Heart left ventricle (tissue), 16 donors: ENCODE results near the gene ZNF536. TPM values are rescaled to one million over a fixed set of nuclear protein-coding genes. Genes with fewer than 3 reads are reported as not detected.
A peak's percentile ranks its signal among the peaks of the same experiment; 100 is the strongest.

ENCODE experiments used
- ATAC-seq, 4 donors: fragments of 200-7000 bp; cut with Tn5 transposase; one replicate each; pipeline ENCODE4 v1.9.1; 2020 to 2022; ENCODE audit warnings: moderate library complexity in 4 of 4, mild to moderate bottlenecking in 3 of 4, moderate number of reproducible peaks in 1 of 4
- DNase-seq, 5 donors: peaks; one replicate each; pipeline ENCODE4 v3.0.0-alpha.2; 2020
- H3K27ac ChIP-seq, 12 donors: fragments of 200-600 bp; sonication (generic) in 4 of 12; one replicate each; pipeline versions ENCODE4 v1.5.0 to v1.8.0; 2016 to 2022; ENCODE audit warnings: mild to moderate bottlenecking in 2 of 12
- H3K27me3 ChIP-seq, 9 donors: fragments of 200-600 bp; sonication (generic) in 2 of 9; one replicate each; pipeline versions ENCODE4 v1.5.1 to v1.8.0; 2016 to 2022; ENCODE audit warnings: mild to moderate bottlenecking in 3 of 9
- H3K36me3 ChIP-seq, 9 donors: fragments of 200-600 bp; sonication (generic) in 2 of 9; one replicate each; pipeline versions ENCODE4 v1.5.0 to v1.8.0; 2018 to 2022; ENCODE audit warnings: mild to moderate bottlenecking in 2 of 9
- H3K4me1 ChIP-seq, 12 donors: fragments of 200-600 bp; sonication (generic) in 4 of 12; one replicate each; pipeline versions ENCODE4 v1.5.0 to v1.8.0; 2016 to 2022; ENCODE audit warnings: mild to moderate bottlenecking in 3 of 12
- H3K4me3 ChIP-seq, 12 donors: fragments of 200-600 bp; sonication (generic) in 4 of 12; one replicate each; pipeline versions ENCODE4 v1.5.0 to v1.8.0; 2017 to 2022; ENCODE audit warnings: mild to moderate bottlenecking in 9 of 12, moderate library complexity in 4 of 12
- H3K9me3 ChIP-seq, 12 donors: fragments of 200-600 bp; sonication (generic) in 4 of 12; one replicate each; pipeline versions ENCODE4 v1.5.0 to v1.8.0; 2016 to 2022; ENCODE audit warnings: mild to moderate bottlenecking in 1 of 12
- POLR2A ChIP-seq, 2 donors: fragments of 450-650 bp; IDR thresholded peaks; one replicate each; pipeline ENCODE4 v1.6.1; 2017; ENCODE audit warnings: antibody characterized with exemption in 2 of 2, mild to moderate bottlenecking in 2 of 2, moderate library complexity in 2 of 2
- WGBS, 4 donors: extraction: QIAGEN DNeasy Blood & Tissue Kit in 2 of 4; methylation state at CpG; one replicate each; pipeline versions ENCODE4 v1.1.5 to v1.1.7; 2013 to 2018; 5-methylcytosine and 5-hydroxymethylcytosine counted together
- intact Hi-C, 10 donors: fragments of 100-400 bp; cut with DNase I; formaldehyde crosslinking; loops; one replicate each; pipeline versions ENCODE4 v1.11.1 to v1.14.2; 2022
- polyA plus RNA-seq, 2 donors: library from polyadenylated mRNA; stranded (reverse); fragments of 200-250 nt; gene quantifications; one replicate each; pipeline ENCODE4 v1.2.3, GENCODE V29; 2013
- total RNA-seq, 9 donors: library from RNA; depleted of rRNA in 2 of 9; stranded (reverse); fragments of >200 nt in 2 of 9; fragmentation: NEBNext Ultra II Directional in 3 of 9; extraction: Animal tissue kit (Norgen Biotek cat#: 25700) in 3 of 9; gene quantifications; one replicate each; pipeline versions ENCODE4 v1.1.0 to v1.2.4, GENCODE V29; 2016 to 2023
- TF ChIP-seq, protein P1 (sequence below), 12 donors: fragments of 200-600 bp; sonication (generic) in 4 of 12; IDR thresholded peaks; one replicate each; pipeline versions ENCODE4 v1.5.0 to v1.8.0; 2018 to 2022; ENCODE audit warnings: antibody characterized with exemption in 12 of 12, mild to moderate bottlenecking in 5 of 12
- donor health status: ischemic (EF 13 %, LVEDD 7.1; RV severe dilation, severe dysfunction).
- donor health status: healthy with polysubstance abuse.
- donor health status: DM: no; HTN: yes; CAD: no.
- donor health status: DM: no; HTN: no; CAD: no.
- donor health status: ischemic (EF 25% LVEDD 6.9; RV normal size, moderate dysfunction).
- donor health status: ischemic (EF 25% LVEDD 5.7; RV mildly dilated, moderate dysfunction).
- donor health status: healthy.
- donor health status: DM: yes; HTN: yes; CAD: no.
- donor health status: ischemic (EF 35%, LVEDD 5.7; RV mildly dilated, moderate dysfunction).
- donor health status: nonischemic (EF 11% LVEDD 7.7; RV severe dilation, severe dysfunction).
- donor health status: DM: yes; HTN: yes; CAD: no.
- donor health status: PGD.
- donor health status: ischemic (EF 29% LVEDD 5.4; RV normal size, mild dysfunction).
- donor health status: nonischemic (EF 23%, LVEDD 6.1; RV moderate dilation, normal function).

Gene ZNF536
- total and polyA plus RNA-seq, 11 donors, result 0.17 to 10.1 (median 2.0) TPM

DNA sequence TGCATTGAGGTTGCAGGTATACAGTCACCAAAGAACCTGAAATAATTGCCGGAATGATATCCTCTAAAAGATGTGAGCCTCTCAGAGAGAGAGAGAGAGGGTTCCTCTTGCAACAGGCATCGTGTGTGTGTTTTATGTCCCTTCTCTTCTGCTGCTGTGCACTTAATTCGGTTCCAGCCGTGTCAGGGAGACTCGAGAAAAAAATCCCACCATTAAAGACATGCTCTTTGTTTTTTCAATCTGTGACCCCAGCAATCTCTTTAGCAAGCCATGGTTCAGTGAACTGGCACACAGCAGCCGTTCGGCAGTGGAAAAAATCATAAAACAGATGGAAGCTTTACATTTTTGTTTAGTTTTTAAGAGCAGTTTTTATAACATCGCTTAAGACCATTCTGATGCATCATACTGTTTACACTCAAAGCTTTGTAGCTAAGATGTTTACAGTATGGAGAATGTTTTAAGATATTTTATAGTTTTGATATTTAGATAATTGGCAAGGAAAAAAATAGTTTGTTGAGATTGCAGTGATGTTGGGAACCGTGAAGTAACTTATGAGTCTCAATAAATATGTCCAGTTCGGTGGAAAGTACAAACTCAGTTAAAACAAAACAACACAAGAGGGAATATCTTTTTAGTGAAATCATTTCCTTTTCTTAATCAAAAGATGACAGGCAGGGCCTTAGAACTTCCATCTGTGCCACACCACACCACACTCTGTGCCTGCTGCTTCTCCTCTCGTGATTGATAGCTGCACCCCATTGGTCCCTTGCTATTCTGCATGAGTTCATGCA lies 31.2 kb upstream of the ZNF536 start:
- Histone ChIP-seq H3K36me3 (no peaks in the 10 kb centered on the region), H3K9me3 (no peaks in the 10 kb centered on the region), H3K27me3 (no peaks in the 10 kb centered on the region), H3K4me1 (no peaks in the 10 kb centered on the region), H3K27ac (no peak overlapping the region), H3K4me3 (no peak overlapping the region)
- TF ChIP-seq, protein P1, sequence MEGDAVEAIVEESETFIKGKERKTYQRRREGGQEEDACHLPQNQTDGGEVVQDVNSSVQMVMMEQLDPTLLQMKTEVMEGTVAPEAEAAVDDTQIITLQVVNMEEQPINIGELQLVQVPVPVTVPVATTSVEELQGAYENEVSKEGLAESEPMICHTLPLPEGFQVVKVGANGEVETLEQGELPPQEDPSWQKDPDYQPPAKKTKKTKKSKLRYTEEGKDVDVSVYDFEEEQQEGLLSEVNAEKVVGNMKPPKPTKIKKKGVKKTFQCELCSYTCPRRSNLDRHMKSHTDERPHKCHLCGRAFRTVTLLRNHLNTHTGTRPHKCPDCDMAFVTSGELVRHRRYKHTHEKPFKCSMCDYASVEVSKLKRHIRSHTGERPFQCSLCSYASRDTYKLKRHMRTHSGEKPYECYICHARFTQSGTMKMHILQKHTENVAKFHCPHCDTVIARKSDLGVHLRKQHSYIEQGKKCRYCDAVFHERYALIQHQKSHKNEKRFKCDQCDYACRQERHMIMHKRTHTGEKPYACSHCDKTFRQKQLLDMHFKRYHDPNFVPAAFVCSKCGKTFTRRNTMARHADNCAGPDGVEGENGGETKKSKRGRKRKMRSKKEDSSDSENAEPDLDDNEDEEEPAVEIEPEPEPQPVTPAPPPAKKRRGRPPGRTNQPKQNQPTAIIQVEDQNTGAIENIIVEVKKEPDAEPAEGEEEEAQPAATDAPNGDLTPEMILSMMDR (IDR thresholded peaks at IDR 0.05), result no peak
- no peak for TF ChIP-seq POLR2A (IDR thresholded peaks at IDR 0.05)
- intact Hi-C loops, result no loop called here
- 43 to 58% (median 53%) methylated on average over 11 of the region's 11 CpGs for WGBS, 4 donors
- DNase-seq, result no peak
- ATAC-seq, result no peak

DNA sequence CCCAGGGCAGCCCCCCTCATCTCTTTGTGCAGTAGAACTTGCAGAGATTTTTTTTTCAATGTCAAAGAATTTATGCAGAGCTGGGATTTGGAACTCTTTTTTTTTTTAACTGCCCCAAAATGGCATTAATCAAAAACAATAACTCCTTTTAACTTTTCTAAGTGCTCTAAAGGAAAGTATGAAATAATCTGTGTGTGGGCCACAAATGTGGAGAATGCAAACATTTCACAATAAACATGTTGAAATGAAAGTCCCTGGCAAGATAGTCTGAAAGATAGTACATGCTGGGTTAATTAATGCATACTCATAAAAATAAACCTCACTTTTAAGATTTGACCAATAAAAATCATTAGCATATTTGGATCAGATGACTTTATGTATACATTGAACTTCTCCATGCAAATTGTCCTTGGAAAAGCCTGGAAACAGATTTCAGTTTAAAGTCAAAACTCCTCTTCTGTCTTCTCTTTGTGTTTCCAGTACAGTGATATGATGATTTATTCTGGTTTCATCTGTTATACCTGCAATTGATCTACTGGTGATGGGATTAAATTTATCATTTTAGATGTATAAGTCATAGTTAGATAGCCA lies 30.5 kb upstream of the ZNF536 start:
- H3K27ac ChIP-seq, result no peak overlapping the region
- intact Hi-C loops, result no loop called here
- TF ChIP-seq, protein P1 (IDR thresholded peaks at IDR 0.05), result no peak
- TF ChIP-seq POLR2A (IDR thresholded peaks at IDR 0.05), result no peak

DNA sequence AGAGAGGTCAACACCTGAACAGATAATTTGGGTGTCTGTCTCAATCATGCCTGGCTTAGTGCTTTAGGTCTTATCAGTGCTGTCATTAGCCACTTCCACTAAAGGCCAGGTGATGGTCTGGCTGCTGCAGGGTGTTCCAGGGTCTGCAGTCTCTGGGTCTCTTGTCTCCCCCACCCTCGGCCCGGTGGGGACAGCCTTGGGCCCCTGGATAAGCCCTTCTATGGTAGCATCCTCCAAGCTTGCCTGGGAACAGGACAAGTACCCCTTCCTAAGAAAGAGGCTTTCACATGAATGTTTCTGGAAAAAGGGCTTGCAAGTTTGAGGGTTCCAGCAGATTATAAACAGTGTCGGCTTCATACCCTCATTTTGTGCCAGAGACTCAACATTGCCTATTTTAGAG lies 29.3 kb upstream of the ZNF536 start:
- TF ChIP-seq POLR2A (IDR thresholded peaks at IDR 0.05), result no peak
- TF ChIP-seq, protein P1 (IDR thresholded peaks at IDR 0.05), result no peak
- H3K36me3 ChIP-seq, result no peaks in the 10 kb centered on the region
- intact Hi-C loops, result no loop called here
- 56 to 68% (median 63%) methylated on average over 3 of the region's 3 CpGs for WGBS, 4 donors
- ATAC-seq (no peak), DNase-seq (no peak)
- no peaks in the 10 kb centered on the region for H3K4me1 ChIP-seq
- no peaks in the 10 kb centered on the region for H3K27me3 ChIP-seq
- no peaks in the 10 kb centered on the region for H3K9me3 ChIP-seq
- H3K4me3 ChIP-seq, result no peak overlapping the region
- H3K27ac ChIP-seq, result no peak overlapping the region

More for the DNA sequence above, 30.5 kb upstream of the ZNF536 start:
- no peaks in the 10 kb centered on the region for H3K9me3 ChIP-seq
- no peaks in the 10 kb centered on the region for H3K27me3 ChIP-seq
- H3K36me3 ChIP-seq, result no peaks in the 10 kb centered on the region
- ATAC-seq, result no peak
- no peak overlapping the region for H3K4me3 ChIP-seq
- no peaks in the 10 kb centered on the region for H3K4me1 ChIP-seq
- DNase-seq, result no peak

DNA sequence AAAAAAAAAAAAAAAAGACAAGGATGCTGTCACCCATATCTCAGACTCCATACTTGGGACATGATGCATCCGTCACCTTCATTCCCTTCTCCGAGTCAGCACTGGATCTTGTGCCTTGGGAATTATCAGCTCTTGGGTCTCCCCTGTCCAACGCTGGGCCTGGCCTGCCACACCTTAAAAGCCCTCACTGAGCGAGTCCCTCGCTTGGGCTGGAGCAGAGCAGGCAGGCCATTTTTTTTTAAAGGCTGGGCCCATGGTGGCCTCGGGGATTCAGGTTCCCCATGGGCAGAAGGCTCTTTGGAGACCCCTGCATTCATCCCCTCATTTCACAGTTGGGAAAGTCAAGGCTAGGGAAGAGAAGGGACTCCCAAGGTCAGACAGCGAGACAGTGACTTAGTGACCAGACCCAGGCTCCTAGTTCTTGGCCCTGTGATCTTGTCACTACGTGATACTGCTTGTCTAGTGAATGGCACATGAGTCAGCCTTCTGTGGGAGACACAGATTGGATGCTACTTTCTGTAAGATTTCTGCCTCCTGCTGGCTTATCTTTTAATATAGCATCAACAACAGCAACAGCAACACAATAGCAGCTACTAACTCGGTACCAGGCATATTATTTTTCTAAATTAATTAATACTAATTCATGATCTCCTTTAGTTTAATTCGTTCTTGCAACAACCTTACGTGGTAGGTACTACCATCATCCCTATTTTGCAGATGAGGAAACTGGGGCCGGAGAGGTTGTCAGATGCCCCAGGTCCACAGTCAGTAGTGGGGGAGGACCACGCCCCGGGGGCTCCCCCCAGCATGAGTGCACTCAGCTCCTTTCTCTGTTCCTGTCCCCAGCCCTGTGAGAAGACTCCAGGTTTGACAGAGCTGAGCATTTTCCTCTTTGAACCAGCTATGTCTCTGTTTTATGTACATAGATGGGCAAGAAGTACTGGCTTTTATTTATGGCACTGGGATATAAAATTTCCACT lies 27.4 kb upstream of the ZNF536 start:
- H3K4me3 ChIP-seq, result no peak overlapping the region
- H3K9me3 ChIP-seq, result no peaks in the 10 kb centered on the region
- no peaks in the 10 kb centered on the region for H3K36me3 ChIP-seq
- ATAC-seq (peak in 1 of 4 donors; percentile 43), DNase-seq (no peak)
- H3K27me3 ChIP-seq, result peaks cover 0 to 4% (median 0%) of the 10 kb centered on the region in 9 donors
- intact Hi-C loops, result no loop called here
- no peak overlapping the region for H3K27ac ChIP-seq
- 81 to 88% (median 84%) methylated on average over 14 of the region's 14 CpGs for WGBS, 4 donors
- H3K4me1 ChIP-seq, result no peaks in the 10 kb centered on the region
- TF ChIP-seq, protein P1 (IDR thresholded peaks at IDR 0.05), result no peak
- TF ChIP-seq POLR2A (IDR thresholded peaks at IDR 0.05), result no peak
